MM.1S (cell line): ENCODE data around the gene ZNF853.

Source experiments
- CTCF ChIP-seq: fragments of 300-600 bp; sonication (generic); IDR thresholded peaks from 2 replicates; pipeline ENCODE4 v1.5.1; 2016; ENCODE audit warnings: antibody characterized with exemption, low read length, mixed read lengths
- EZH2 ChIP-seq: fragments of 300-600 bp; sonication (generic); optimal IDR thresholded peaks from 2 replicates; pipeline ENCODE3; 2017; ENCODE audit warnings: low read depth, mild to moderate bottlenecking, antibody characterized with exemption, low read length, mixed read lengths
- EZH2phosphoT487 ChIP-seq: fragments of 300-600 bp; sonication (generic); IDR thresholded peaks from 2 replicates; pipeline ENCODE4 v1.6.1; 2018; ENCODE audit warnings: antibody characterized with exemption, low read length

GRCh38 chr7:6600093-6600492 lies 15.3 kb upstream of the ZNF853 start:
- TF ChIP-seq CTCF (no peak), EZH2 (no peak), EZH2phosphoT487 (no peak)
